GM12872 (cell line): ENCODE data around the gene OPALIN.

Experiments used
- CTCF ChIP-seq: IDR thresholded peaks from 3 replicates; pipeline ENCODE4 v1.5.1; 2011; ENCODE audit warnings: low read depth, mild to moderate bottlenecking, low read length, moderate library complexity; ENCODE audit not compliant: insufficient read depth

The OPALIN gene

GRCh38 chr10:96337106-96337505, 21.7 kb downstream of the OPALIN start:
- no peak for TF ChIP-seq CTCF

- peak; percentile 77 for TF ChIP-seq CTCF
Observed at GRCh38 chr10:96334616-96335526, 23.9 kb downstream of the OPALIN start.

- TF ChIP-seq CTCF = no peak
Observed at GRCh38 chr10:96333101-96333500, 25.7 kb downstream of the OPALIN start.

GRCh38 chr10:96327462-96327861, 31.3 kb downstream of the OPALIN start:
- TF ChIP-seq CTCF = no peak

GRCh38 chr10:96325719-96326373, 33.0 kb downstream of the OPALIN start:
- no peak for TF ChIP-seq CTCF

- no peak for TF ChIP-seq CTCF
Observed at GRCh38 chr10:96324447-96324846, 34.4 kb downstream of the OPALIN start.

GRCh38 chr10:96322275-96322674, 36.5 kb downstream of the OPALIN start:
- no peak for TF ChIP-seq CTCF
